Stimulated activated memory B cell treated with anti-CD40 and anti-IgM and Interleukin-4, amounts not matched to agents 10 μg/mL and 1 μg/mL and 100 μg/mL, for 72 hours (primary cell): ENCODE results near the gene RELN.
"Not testable (repeated sequence)": the region's sequence is repeated elsewhere in the genome, so short reads cannot be mapped to it uniquely, and the experiment has no call there.

Experiments used
- ATAC-seq: fragments of 150-1000 bp; cut with Tn5 transposase; 2 replicates; pipeline ENCODE4 v1.10.0; 2021
- H3K27ac Mint-ChIP-seq: one replicate; pipeline ENCODE4 v1.8.0; 2022; ENCODE audit warnings: mild to moderate bottlenecking, mixed read lengths
- H3K27me3 Mint-ChIP-seq: one replicate; pipeline ENCODE4 v1.8.0; 2022; ENCODE audit warnings: mixed read lengths
- H3K36me3 Mint-ChIP-seq: one replicate; pipeline ENCODE4 v1.8.0; 2022; ENCODE audit warnings: mixed read lengths
- H3K4me1 Mint-ChIP-seq: one replicate; pipeline ENCODE4 v1.8.0; 2022; ENCODE audit warnings: mixed read lengths
- H3K4me3 Mint-ChIP-seq: one replicate; pipeline ENCODE4 v1.8.0; 2022; ENCODE audit warnings: mild to moderate bottlenecking, moderate library complexity, mixed read lengths
- H3K9me3 Mint-ChIP-seq: one replicate; pipeline ENCODE4 v1.8.0; 2022; ENCODE audit warnings: mixed read lengths

RELN gene

DNA sequence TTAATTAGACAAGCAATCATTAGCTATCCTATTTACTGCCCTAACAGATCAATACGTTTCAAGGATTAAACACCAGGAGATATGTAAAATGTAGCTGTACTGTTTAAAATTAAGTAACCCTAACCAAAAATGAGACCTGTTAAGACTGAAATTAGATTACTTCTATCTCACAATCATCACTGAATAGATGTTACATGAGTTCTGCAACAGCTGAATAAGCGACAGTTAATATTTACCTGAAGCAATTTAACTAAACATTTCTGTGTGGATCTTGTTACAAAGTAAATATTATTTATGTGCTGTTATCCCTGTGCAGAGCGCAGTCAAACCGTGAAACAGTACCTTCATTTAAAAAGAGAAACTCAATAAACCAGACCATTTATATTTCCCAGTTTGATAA is 122.5 kb downstream of the RELN start:
- Mint-ChIP-seq H3K27me3 (no peaks in the 10 kb centered on the region), H3K4me3 (no peak overlapping the region), H3K9me3 (peaks cover 2% of the 10 kb centered on the region), H3K4me1 (no peaks in the 10 kb centered on the region), H3K27ac (no peak overlapping the region), H3K36me3 (no peaks in the 10 kb centered on the region)
- ATAC-seq: no peak

DNA sequence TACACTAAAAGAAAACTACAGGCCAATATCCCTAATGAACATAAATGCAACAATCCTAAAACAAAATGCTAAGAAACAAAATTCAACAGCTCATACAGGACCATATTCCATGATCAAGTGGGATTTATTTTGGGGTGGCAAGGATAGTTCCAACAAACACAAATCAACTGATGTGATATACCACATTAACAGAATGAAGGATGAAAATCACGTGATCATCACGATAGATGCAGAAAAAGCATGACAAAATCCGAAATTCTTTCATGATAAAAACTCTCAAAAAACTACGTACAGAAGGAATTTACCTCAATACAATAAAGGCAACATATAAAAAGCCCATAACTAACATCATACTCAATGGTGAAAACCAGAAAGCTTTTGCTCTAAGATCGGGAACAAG is 124.0 kb downstream of the RELN start:
- no peaks in the 10 kb centered on the region for H3K9me3 Mint-ChIP-seq
- ATAC-seq: no peak

GRCh38 chr7:103862302-103863035 is 127.0 kb downstream of the RELN start:
- no peaks in the 10 kb centered on the region for H3K36me3 Mint-ChIP-seq
- no peaks in the 10 kb centered on the region for H3K27me3 Mint-ChIP-seq
- ATAC-seq: no peak
- H3K4me3 Mint-ChIP-seq: no peak overlapping the region
- H3K27ac Mint-ChIP-seq: no peak overlapping the region
- H3K9me3 Mint-ChIP-seq: no peaks in the 10 kb centered on the region
- H3K4me1 Mint-ChIP-seq: no peaks in the 10 kb centered on the region

More for the DNA sequence above, 124.0 kb downstream of the RELN start:
- Mint-ChIP-seq H3K27ac (no peak overlapping the region), H3K4me1 (no peaks in the 10 kb centered on the region), H3K27me3 (no peaks in the 10 kb centered on the region), H3K4me3 (no peak overlapping the region), H3K36me3 (no peaks in the 10 kb centered on the region)

GRCh38 chr7:103859709-103860108 is 129.7 kb downstream of the RELN start:
- Mint-ChIP-seq H3K27me3 (no peaks in the 10 kb centered on the region), H3K36me3 (no peaks in the 10 kb centered on the region), H3K27ac (no peak overlapping the region), H3K4me1 (no peaks in the 10 kb centered on the region), H3K4me3 (no peak overlapping the region), H3K9me3 (no peaks in the 10 kb centered on the region)
- ATAC-seq: no peak

- no peak overlapping the region for H3K27ac Mint-ChIP-seq
- H3K4me3 Mint-ChIP-seq: no peak overlapping the region
- no peaks in the 10 kb centered on the region for H3K36me3 Mint-ChIP-seq
- H3K4me1 Mint-ChIP-seq: no peaks in the 10 kb centered on the region
- no peaks in the 10 kb centered on the region for H3K9me3 Mint-ChIP-seq
- H3K27me3 Mint-ChIP-seq: no peaks in the 10 kb centered on the region
- ATAC-seq: no peak
These were observed 132.0 kb downstream of the RELN start for GRCh38 chr7:103857435-103857834.

DNA sequence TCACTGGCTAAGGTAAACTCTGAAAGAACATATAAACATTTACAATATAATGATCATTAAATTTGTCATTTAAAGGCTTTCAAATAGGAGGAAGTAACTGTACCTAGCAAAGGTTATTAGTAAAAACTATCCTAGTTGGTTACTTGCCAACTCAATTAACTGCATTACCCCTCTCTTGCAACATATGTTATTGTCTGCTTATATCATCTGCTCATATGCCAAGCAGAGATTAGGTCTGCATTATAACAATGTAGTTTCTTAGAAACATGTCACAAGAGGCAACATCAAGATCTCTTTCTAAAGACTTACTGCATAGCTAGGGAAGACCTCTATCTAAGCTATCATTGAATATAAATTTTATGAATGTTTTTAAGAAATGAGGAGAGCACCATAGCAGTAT is 132.5 kb downstream of the RELN start:
- H3K27me3 Mint-ChIP-seq: no peaks in the 10 kb centered on the region
- no peak for ATAC-seq
- H3K4me3 Mint-ChIP-seq: no peak overlapping the region
- no peaks in the 10 kb centered on the region for H3K4me1 Mint-ChIP-seq
- H3K9me3 Mint-ChIP-seq: no peaks in the 10 kb centered on the region
- H3K27ac Mint-ChIP-seq: no peak overlapping the region
- no peaks in the 10 kb centered on the region for H3K36me3 Mint-ChIP-seq

DNA sequence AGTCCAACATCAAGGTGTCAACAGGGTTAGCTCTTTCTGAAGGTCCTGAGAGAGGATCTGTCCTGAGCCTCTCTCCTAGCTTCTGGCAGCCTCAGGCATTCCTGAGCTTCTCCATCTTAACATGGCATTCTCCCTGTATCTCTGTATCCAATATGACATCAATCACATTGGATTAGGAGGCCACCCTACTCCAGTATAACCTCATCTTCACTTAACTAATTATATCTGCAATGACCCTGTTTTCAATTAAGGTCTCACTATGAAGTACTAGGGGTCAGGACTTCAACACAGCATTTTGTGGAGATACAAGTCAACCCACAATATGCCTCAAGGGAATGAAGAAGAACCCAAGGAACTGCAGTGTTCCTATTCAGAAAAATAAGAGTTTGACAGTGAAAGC is 133.8 kb downstream of the RELN start:
- Mint-ChIP-seq H3K27me3 (no peaks in the 10 kb centered on the region), H3K27ac (no peak overlapping the region), H3K4me3 (no peak overlapping the region), H3K4me1 (no peaks in the 10 kb centered on the region), H3K36me3 (no peaks in the 10 kb centered on the region), H3K9me3 (no peaks in the 10 kb centered on the region)
- ATAC-seq: no peak

- Mint-ChIP-seq H3K9me3 (peaks cover 3% of the 10 kb centered on the region), H3K27ac (no peak overlapping the region), H3K36me3 (no peaks in the 10 kb centered on the region), H3K27me3 (no peaks in the 10 kb centered on the region), H3K4me3 (no peak overlapping the region), H3K4me1 (no peaks in the 10 kb centered on the region)
- no peak for ATAC-seq
These were observed 134.8 kb downstream of the RELN start for GRCh38 chr7:103854611-103855010.

GRCh38 chr7:103851357-103851756 is 138.1 kb downstream of the RELN start:
- Mint-ChIP-seq H3K4me1 (no peaks in the 10 kb centered on the region), H3K9me3 (peaks cover 3% of the 10 kb centered on the region), H3K36me3 (no peaks in the 10 kb centered on the region), H3K4me3 (no peak overlapping the region), H3K27me3 (no peaks in the 10 kb centered on the region), H3K27ac (no peak overlapping the region)
- ATAC-seq: no peak

DNA sequence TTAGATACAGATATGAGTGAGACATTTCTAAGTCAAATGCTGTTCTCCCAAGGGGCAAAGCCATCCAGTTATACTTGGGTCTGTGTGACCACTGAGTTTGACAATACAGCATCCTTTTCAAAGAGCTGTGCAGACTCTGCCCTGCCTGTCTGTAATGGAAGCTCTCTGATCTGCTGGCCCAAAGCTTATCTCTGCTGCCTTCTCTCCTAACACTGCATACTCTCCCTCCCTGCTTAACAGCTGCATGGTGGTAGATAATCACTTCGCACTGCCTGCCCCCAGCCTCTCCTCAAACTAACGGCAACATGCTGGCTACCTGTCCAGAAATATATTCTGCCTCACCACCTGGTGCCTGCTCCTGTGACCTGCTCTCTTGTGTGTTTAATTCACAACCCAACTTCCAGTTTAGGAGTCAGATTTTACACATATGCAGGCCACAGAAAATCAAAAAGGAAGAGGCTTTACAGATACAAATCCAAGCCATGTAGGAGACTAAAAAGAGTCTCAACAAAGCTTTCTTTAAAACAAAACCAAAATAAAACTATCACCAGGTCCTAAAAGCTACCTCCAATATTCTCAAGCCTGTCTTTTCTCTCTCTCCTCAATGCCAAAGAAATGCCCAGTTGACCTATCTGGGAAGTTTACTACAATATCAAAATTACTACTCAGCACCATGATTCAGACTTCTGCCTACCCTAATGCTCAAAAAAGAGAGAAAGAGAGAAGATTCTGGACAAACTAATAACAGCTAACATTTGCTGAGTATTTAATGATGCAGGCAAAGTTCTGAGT is 145.6 kb downstream of the RELN start:
- Mint-ChIP-seq H3K27ac (no peak overlapping the region), H3K4me3 (no peak overlapping the region), H3K9me3 (peaks cover 3% of the 10 kb centered on the region), H3K36me3 (no peaks in the 10 kb centered on the region), H3K27me3 (no peaks in the 10 kb centered on the region), H3K4me1 (no peaks in the 10 kb centered on the region)
- ATAC-seq: peak; percentile 12

DNA sequence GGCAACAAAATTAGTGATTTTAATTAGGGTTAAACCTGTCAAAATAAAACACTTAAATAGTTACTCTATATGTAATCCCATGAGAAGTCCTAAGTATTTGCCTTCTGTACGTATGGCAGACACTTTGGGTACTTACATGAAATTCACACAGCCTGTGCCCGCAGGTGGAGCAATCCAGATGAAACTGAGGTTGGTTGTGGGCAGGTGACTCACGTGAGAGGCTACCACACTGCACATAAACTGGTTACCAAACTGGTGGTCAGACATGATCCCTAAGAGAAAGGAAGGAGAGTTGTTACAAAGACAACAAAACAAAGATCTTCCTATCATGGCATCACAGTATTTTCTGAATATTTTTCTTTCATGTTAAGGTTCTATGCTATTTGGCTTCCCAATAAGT is 156.1 kb downstream of the RELN start:
- Mint-ChIP-seq H3K4me1 (no peaks in the 10 kb centered on the region), H3K36me3 (no peaks in the 10 kb centered on the region), H3K9me3 (no peaks in the 10 kb centered on the region), H3K4me3 (no peak overlapping the region), H3K27me3 (no peaks in the 10 kb centered on the region), H3K27ac (no peak overlapping the region)
- ATAC-seq: no peak

GRCh38 chr7:103832438-103832837 is 157.0 kb downstream of the RELN start:
- Mint-ChIP-seq H3K4me1 (no peaks in the 10 kb centered on the region), H3K9me3 (no peaks in the 10 kb centered on the region), H3K4me3 (no peak overlapping the region), H3K27me3 (no peaks in the 10 kb centered on the region), H3K36me3 (no peaks in the 10 kb centered on the region), H3K27ac (no peak overlapping the region)
- peak; percentile 51 for ATAC-seq

- no peaks in the 10 kb centered on the region for H3K4me1 Mint-ChIP-seq
- ATAC-seq: no peak
- H3K27ac Mint-ChIP-seq: no peak overlapping the region
- no peaks in the 10 kb centered on the region for H3K36me3 Mint-ChIP-seq
- no peak overlapping the region for H3K4me3 Mint-ChIP-seq
- H3K9me3 Mint-ChIP-seq: peaks cover 9% of the 10 kb centered on the region
- no peaks in the 10 kb centered on the region for H3K27me3 Mint-ChIP-seq
These were observed 165.2 kb downstream of the RELN start for GRCh38 chr7:103824251-103824650.

- no peak overlapping the region for H3K27ac Mint-ChIP-seq
- H3K27me3 Mint-ChIP-seq: no peaks in the 10 kb centered on the region
- no peak for ATAC-seq
- no peaks in the 10 kb centered on the region for H3K36me3 Mint-ChIP-seq
- H3K9me3 Mint-ChIP-seq: peaks cover 9% of the 10 kb centered on the region
- no peaks in the 10 kb centered on the region for H3K4me1 Mint-ChIP-seq
- no peak overlapping the region for H3K4me3 Mint-ChIP-seq
These were observed 166.4 kb downstream of the RELN start for GRCh38 chr7:103823084-103823483.

GRCh38 chr7:103821092-103821491 is 168.4 kb downstream of the RELN start:
- no peaks in the 10 kb centered on the region for H3K36me3 Mint-ChIP-seq
- H3K27me3 Mint-ChIP-seq: no peaks in the 10 kb centered on the region
- no peak for ATAC-seq
- H3K4me1 Mint-ChIP-seq: no peaks in the 10 kb centered on the region
- no peak overlapping the region for H3K27ac Mint-ChIP-seq
- no peak overlapping the region for H3K4me3 Mint-ChIP-seq
- H3K9me3 Mint-ChIP-seq: peaks cover 9% of the 10 kb centered on the region

GRCh38 chr7:103815972-103816371 is 173.5 kb downstream of the RELN start:
- not testable (repeated sequence) for H3K4me3 Mint-ChIP-seq, H3K27me3 Mint-ChIP-seq, H3K27ac Mint-ChIP-seq, H3K36me3 Mint-ChIP-seq, H3K9me3 Mint-ChIP-seq, ATAC-seq
- peaks cover 18% of the 10 kb centered on the region for H3K4me1 Mint-ChIP-seq
